Ovary (tissue), 1 donor: ENCODE results near the gene NLGN1.

Source experiments
- EP300 ChIP-seq: sonication (generic); formaldehyde crosslinking; IDR thresholded peaks from one replicate; pipeline ENCODE4 v1.6.1; 2017; ENCODE audit warnings: antibody characterized with exemption
- POLR2A ChIP-seq: fragments of 450-650 bp; IDR thresholded peaks from one replicate; pipeline ENCODE4 v1.6.1; 2017; ENCODE audit warnings: antibody characterized with exemption, mild to moderate bottlenecking, moderate library complexity

- TF ChIP-seq POLR2A, result no peak
- TF ChIP-seq EP300, result no peak
Measured at GRCh38 chr3:174332391-174332790, 934.8 kb downstream of the NLGN1 start.
